NCI-H82 treated with DMSO at 0.1 percent for 48 hours (cell line): ENCODE data around the gene RBFOX1.

Experiments
- DNase-seq: peaks from one replicate; lab custom pipeline; 2025; ENCODE audit not compliant: unreplicated experiment; lab: John Stamatoyannopoulos, UW

Gene RBFOX1

DNA sequence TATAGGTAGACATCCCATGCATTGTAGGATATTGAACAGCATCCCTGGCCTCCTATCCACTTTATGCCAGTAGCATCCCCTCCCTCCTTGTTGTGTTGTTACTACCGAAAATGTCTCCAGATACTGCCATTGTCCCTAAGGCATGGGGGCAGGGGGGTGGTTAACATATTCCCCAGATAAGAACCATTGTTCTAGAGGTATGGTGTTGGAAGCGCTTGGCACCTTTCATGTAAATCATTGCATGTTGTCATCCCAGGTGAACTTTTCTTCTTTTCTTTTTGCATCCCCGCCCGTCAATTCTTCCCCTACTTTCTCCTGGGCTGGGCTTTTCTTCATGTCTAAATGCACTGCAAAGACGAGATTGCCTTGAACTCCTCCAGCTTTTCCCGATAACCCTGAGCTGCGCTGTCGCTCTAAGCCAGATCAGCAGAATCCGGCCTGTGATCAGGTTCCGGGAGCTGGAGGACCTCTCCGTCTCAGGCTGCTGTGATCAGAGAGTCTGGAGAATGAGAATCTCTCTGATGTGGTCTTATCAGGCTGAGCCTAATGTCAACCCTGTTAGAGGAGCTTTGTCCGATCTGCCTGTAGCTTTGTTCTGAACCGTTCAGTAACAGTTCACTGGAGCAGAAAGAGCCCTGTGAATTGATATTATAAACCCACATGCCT is 76.2 kb downstream of the RBFOX1 start:
- DNase-seq, result no peak

- DNase-seq, result no peak
Observed at GRCh38 chr16:7419441-7419840, 86.8 kb downstream of the RBFOX1 start.

DNA sequence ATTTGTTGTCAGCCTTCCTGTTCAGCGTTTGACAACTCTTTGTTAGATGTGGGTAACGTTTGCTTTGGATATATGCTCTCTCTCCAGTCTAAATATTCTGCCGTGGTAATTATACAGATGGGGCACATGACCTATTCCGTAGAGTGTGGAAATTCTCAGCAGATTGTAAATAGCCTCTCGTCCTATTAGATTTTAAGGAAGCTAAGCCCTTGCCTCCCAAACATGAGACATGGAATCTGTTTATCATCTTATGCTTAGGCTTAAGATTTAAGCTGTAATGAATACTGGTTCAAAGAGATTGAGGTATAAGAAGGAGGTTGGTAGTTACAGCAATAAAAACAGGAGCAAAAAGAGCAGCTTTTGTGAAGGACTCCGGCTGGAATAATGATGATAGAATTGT is 87.4 kb downstream of the RBFOX1 start:
- peak; percentile 98 for DNase-seq

GRCh38 chr16:7420843-7421242 is 88.2 kb downstream of the RBFOX1 start:
- DNase-seq, result no peak

DNA sequence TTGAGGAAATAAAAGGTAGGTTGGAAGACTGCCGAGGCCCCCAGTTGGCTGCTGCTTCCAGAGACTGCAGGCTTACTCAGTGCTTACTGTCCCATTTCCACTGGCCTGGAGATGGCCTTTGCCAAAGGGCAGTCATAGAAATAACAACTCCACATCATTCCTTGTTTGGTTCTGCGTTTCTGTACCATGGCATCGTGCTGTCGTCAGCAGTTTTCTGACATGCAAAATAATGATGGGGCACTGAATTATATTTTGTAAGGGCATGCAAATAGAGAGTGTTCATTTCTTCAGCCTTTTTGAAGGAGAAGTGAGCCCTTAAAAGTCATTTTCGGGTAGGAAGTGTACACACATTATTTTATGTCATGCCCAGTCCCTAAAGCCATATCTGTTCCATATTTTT is 88.9 kb downstream of the RBFOX1 start:
- DNase-seq, result no peak

- DNase-seq, result peak; percentile 31
Observed at GRCh38 chr16:7422036-7422888, 89.6 kb downstream of the RBFOX1 start.

- peak; percentile 76 for DNase-seq
Observed at GRCh38 chr16:7423434-7424044, 90.9 kb downstream of the RBFOX1 start.

DNA sequence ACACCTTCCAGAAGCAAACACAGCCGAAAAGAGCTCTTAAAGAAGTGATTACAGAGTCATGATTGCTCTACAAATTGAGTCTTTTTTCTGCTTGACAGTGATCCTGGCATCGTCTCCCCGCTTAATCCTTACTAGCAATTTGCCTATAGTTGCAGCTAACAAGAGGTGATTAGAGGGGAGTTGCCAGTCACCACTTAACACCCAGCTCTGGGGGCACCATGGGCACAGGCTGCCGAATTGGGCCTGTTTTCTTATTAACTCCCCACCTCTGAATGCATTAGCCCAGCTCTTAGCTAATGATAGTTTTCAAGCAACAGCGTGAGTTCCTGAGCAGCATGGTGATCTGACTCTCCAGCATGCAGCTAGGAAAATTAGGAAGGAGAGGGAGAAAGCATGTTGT is 93.5 kb downstream of the RBFOX1 start:
- no peak for DNase-seq

- DNase-seq, result no peak
Observed at GRCh38 chr16:7431723-7432122, 99.1 kb downstream of the RBFOX1 start.

DNA sequence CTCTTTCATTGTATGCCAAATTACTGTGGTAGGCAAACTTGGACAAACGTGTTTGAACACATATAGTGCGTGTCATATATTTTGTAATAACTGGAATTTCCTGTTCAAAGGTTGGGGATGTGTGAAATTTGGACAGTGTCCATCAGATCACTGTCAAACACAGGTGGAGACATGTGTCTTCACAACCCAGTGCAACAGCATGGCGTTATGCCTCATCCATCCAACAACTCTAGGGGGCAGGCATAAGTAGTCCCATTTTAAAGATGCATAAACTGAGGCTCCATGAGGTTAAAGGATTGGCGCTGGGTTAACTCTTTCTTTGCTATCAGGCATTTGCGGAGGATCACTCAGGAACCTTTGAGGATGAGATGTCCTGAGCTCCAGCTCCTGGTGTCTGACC is 103.7 kb downstream of the RBFOX1 start:
- DNase-seq, result no peak

- peak; percentile 69 for DNase-seq
Observed at GRCh38 chr16:7437135-7437804, 104.6 kb downstream of the RBFOX1 start.

- no peak for DNase-seq
Observed at GRCh38 chr16:7437843-7438242, 105.2 kb downstream of the RBFOX1 start.

- DNase-seq, result no peak
Observed at GRCh38 chr16:7438601-7439000, 106.0 kb downstream of the RBFOX1 start.

- no peak for DNase-seq
Observed at GRCh38 chr16:7439518-7439917, 106.9 kb downstream of the RBFOX1 start.

DNA sequence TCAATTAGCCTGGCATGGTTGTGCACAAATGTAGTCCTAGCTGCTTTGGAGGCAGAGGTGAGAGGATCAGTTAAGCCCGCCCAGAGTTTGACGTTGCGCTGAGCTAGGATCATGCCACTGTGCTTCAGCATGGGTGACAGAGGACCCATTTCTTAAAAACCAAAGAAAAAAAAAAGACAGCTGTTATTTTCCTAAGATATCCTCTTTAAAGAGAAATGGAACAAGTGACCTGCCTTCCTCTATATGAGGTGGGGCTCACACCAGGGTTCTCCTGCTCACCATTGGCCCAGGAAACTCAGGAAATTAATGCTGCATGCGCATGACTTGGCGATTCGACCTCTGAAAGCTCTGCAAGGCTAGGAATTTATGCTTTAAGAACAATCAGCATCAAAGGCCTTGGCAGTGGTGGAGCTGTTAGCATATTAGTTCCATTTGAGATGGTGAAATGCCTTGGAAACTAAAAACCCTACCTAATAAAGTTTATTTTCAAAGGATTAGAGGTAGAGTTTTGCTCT is 108.3 kb downstream of the RBFOX1 start:
- DNase-seq, result no peak

- no peak for DNase-seq
Observed at GRCh38 chr16:7442050-7442449, 109.4 kb downstream of the RBFOX1 start.

- DNase-seq, result peak; percentile 83
Observed at GRCh38 chr16:7443142-7443541, 110.5 kb downstream of the RBFOX1 start.

GRCh38 chr16:7443648-7444365 is 111.2 kb downstream of the RBFOX1 start:
- DNase-seq, result no peak

- no peak for DNase-seq
Observed at GRCh38 chr16:7449306-7449705, 116.7 kb downstream of the RBFOX1 start.

DNA sequence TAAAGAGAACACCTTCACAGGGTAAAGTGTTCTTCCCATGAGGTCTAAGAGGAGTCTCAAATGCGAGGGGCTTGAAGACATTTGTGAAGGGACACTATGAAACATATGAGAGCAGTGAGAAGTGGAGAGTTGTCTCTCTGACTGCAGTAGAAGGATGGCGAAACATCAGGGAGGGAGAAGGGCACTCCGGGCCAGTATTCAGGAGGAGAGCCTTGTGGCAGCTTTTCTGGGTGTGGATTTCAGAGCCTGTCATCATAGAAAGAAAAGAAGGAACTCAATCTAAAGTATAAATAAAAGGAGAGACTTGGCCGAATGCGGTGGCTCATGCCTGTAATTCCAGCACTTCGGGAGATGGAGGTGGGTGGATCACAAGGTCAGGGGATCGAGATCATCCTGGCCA is 117.2 kb downstream of the RBFOX1 start:
- DNase-seq, result no peak

DNA sequence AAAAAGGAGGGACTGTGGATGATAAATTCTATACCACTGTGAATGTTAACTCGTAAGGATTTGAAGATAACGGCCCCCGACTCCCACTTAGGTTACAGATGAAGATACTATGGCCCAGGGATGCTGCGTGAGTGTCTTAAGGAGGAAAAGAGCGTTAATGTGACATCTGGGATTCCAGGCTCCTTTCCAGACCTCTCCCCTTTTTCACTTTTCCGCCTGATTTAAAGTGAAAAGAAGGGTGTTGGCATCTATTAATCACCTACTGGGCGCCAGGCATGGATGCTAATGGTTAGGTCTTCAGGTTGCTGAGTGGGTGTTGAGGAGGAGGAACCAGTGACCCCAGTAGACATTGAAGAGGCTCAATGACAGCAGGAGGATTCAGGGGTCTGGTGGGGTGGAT is 117.8 kb downstream of the RBFOX1 start:
- DNase-seq, result no peak
